IMR-90 (cell line): ENCODE results near the gene LRRFIP1. TPM values are rescaled to one million over a fixed set of nuclear protein-coding genes. Genes with fewer than 3 reads are reported as not detected.
A peak's percentile ranks its signal among the peaks of the same experiment; 100 is the strongest.

ENCODE experiments used
- ATAC-seq: fragments of 200-7000 bp; cut with Tn5 transposase; 2 replicates; pipeline ENCODE4 v1.9.1; 2020; ENCODE audit warnings: low read depth, mild to moderate bottlenecking, moderate library complexity
- BruUV-seq: library from RNA; stranded (reverse); fragments of 400-500 nt; replicated peaks from 2 replicates; lab custom pipeline; 2021; lab: Mats Ljungman, UMichigan
- CTCF ChIA-PET: fragments of 300-600 bp; formaldehyde crosslinking; extraction: SDS; loops from one replicate; lab custom pipeline; 2021; ENCODE audit warnings: antibody characterized with exemption; lab: Yijun Ruan, JAX
- POLR2A ChIA-PET: fragments of 300-600 bp; sonication (Branson Sonifier 250); formaldehyde crosslinking; loops from one replicate; lab custom pipeline; 2022; ENCODE audit warnings: antibody characterized with exemption; ENCODE audit not compliant: unreplicated experiment; lab: Charles Lee
- DNase-seq: peaks from one replicate; pipeline ENCODE4 v3.0.0; 2013
- H2AFZ ChIP-seq: replicated peaks from 2 replicates; pipeline ENCODE3; 2013; ENCODE audit warnings: low read length, mild to moderate bottlenecking; ENCODE audit not compliant: poor library complexity
- H2AK5ac ChIP-seq: 2 replicates; pipeline ENCODE4 v1.6.1; 2013; ENCODE audit warnings: low read depth, low read length, inconsistent platforms
- H2AK9ac ChIP-seq: replicated peaks from 2 replicates; pipeline ENCODE3; 2013; ENCODE audit warnings: mild to moderate bottlenecking, low read depth, low read length, moderate library complexity; ENCODE audit not compliant: poor library complexity
- H2BK120ac ChIP-seq: 2 replicates; pipeline ENCODE4 v1.6.1; 2013; ENCODE audit warnings: low read depth, low read length, inconsistent platforms
- H2BK15ac ChIP-seq: 3 replicates; pipeline ENCODE4 v1.6.1; 2013; ENCODE audit warnings: low read depth, low read length, inconsistent platforms
- H2BK20ac ChIP-seq: 2 replicates; pipeline ENCODE4 v1.6.1; 2013; ENCODE audit warnings: low read depth, mild to moderate bottlenecking, inconsistent platforms, low read length, moderate library complexity
- H2BK5ac ChIP-seq: 2 replicates; pipeline ENCODE4 v1.6.1; 2013; ENCODE audit warnings: mild to moderate bottlenecking, low read depth, low read length, inconsistent platforms; ENCODE audit not compliant: poor library complexity, severe bottlenecking
- H3K14ac ChIP-seq: replicated peaks from 2 replicates; pipeline ENCODE4 v1.6.1; 2013; ENCODE audit warnings: low read depth, low read length, inconsistent platforms
- H3K18ac ChIP-seq: 2 replicates; pipeline ENCODE4 v1.6.1; 2013; ENCODE audit warnings: low read depth, low read length, control low read depth
- H3K23ac ChIP-seq: 2 replicates; pipeline ENCODE4 v1.6.1; 2013; ENCODE audit warnings: low read depth, low read length, inconsistent platforms
- H3K27ac ChIP-seq: 2 replicates; pipeline ENCODE4 v1.5.1; 2013; ENCODE audit warnings: mild to moderate bottlenecking, control low read depth, low read length; ENCODE audit not compliant: insufficient read depth
- H3K27me3 ChIP-seq: 2 replicates; pipeline ENCODE4 v1.6.1; 2013; ENCODE audit warnings: low read length; ENCODE audit not compliant: control insufficient read depth, insufficient read depth
- H3K36me3 ChIP-seq: 2 replicates; pipeline ENCODE4 v1.6.1; 2013; ENCODE audit warnings: low read length, mixed read lengths; ENCODE audit not compliant: control insufficient read depth, insufficient read depth
- H3K4ac ChIP-seq: 2 replicates; pipeline ENCODE4 v1.6.1; 2013; ENCODE audit warnings: low read depth, low read length, inconsistent platforms
- H3K4me1 ChIP-seq: 2 replicates; pipeline ENCODE4 v1.6.1; 2013; ENCODE audit warnings: low read length, mixed read lengths; ENCODE audit not compliant: control insufficient read depth, insufficient read depth
- H3K4me2 ChIP-seq: 2 replicates; pipeline ENCODE4 v1.6.1; 2013; ENCODE audit warnings: low read depth, mild to moderate bottlenecking, control low read depth, low read length, moderate library complexity
- H3K4me3 ChIP-seq: 2 replicates; pipeline ENCODE4 v1.5.1; 2013; ENCODE audit warnings: low read depth, mild to moderate bottlenecking, control low read depth, low read length, moderate library complexity; ENCODE audit not compliant: insufficient read depth
- H3K56ac ChIP-seq: 2 replicates; pipeline ENCODE4 v1.6.1; 2013; ENCODE audit warnings: low read length, inconsistent platforms; ENCODE audit not compliant: insufficient read depth; ENCODE audit errors: extremely low read depth
- H3K79me1 ChIP-seq, 2 experiments: 2 replicates each; pipeline ENCODE4 v1.6.1; 2013; ENCODE audit warnings: low read length in 2 of 2, inconsistent platforms in 1 of 2, low read depth in 1 of 2
- H3K9ac ChIP-seq: 2 replicates; pipeline ENCODE4 v1.6.1; 2013; ENCODE audit warnings: low read depth, low read length, control low read depth
- H3K9me1 ChIP-seq: 2 replicates; pipeline ENCODE4 v1.6.1; 2013; ENCODE audit warnings: low read length, inconsistent platforms; ENCODE audit not compliant: insufficient read depth
- H3K9me3 ChIP-seq: 2 replicates; pipeline ENCODE4 v1.6.1; 2013; ENCODE audit warnings: low read length; ENCODE audit not compliant: control insufficient read depth, insufficient read depth
- H4K20me1 ChIP-seq: 2 replicates; pipeline ENCODE4 v1.6.1; 2013; ENCODE audit warnings: low read length, inconsistent platforms; ENCODE audit not compliant: insufficient read depth
- H4K5ac ChIP-seq: 2 replicates; pipeline ENCODE4 v1.6.1; 2013; ENCODE audit warnings: mild to moderate bottlenecking, low read depth, low read length, control low read depth
- H4K8ac ChIP-seq, 2 experiments: 2 replicates each; pipeline ENCODE4 v1.6.1; 2013; ENCODE audit warnings: low read depth in 2 of 2, low read length in 2 of 2, control low read depth in 1 of 2, inconsistent platforms in 1 of 2
- H4K91ac ChIP-seq: 2 replicates; pipeline ENCODE4 v1.6.1; 2013; ENCODE audit warnings: low read depth, low read length, inconsistent platforms; ENCODE audit not compliant: insufficient read depth
- CEBPB ChIP-seq: IDR thresholded peaks from 2 replicates; pipeline ENCODE4 v1.6.1; 2012; ENCODE audit warnings: low read depth, low read length, improper control_type of control experiment
- MXI1 ChIP-seq: IDR thresholded peaks from 2 replicates; pipeline ENCODE4 v1.6.1; 2012; ENCODE audit warnings: low read depth, mild to moderate bottlenecking, low read length, moderate library complexity, borderline replicate concordance
- WGBS, 2 experiments: methylation state at CpG; one replicate each; pipeline versions ENCODE4 v1.1.5 to v1.1.7; 2013; ENCODE audit warnings: missing lambda C conversion rate in 2 of 2; ENCODE audit not compliant: insufficient read length in 1 of 2; ENCODE audit errors: extremely low coverage in 2 of 2; 5-methylcytosine and 5-hydroxymethylcytosine counted together
- dilution Hi-C: fragments of 300-500 bp; cut with HindIII; formaldehyde crosslinking; loops from one replicate; pipeline ENCODE4 v1.14.3; 2018; ENCODE audit warnings: low sequenced_read_pairs; ENCODE audit not compliant: unreplicated experiment
- in situ Hi-C: fragments of 300-500 bp; cut with MboI; formaldehyde crosslinking; loops from 3 replicates; pipeline ENCODE4 v1.14.3; 2019; ENCODE audit warnings: low sequenced_read_pairs, inconsistent platforms, mixed read lengths
- intact Hi-C: fragments of 100-400 bp; cut with micrococcal nuclease; formaldehyde crosslinking; loops from 2 replicates; pipeline ENCODE4 v1.10.0; 2022
- polyA plus RNA-seq, 3 experiments: library from polyadenylated mRNA; depleted of rRNA; stranded (reverse); fragments of >200 nt; gene quantifications; 2 replicates each; pipeline ENCODE4 v1.2.3, GENCODE V29; 2012; ENCODE audit warnings: low replicate concordance in 1 of 3
- total RNA-seq: library from RNA; depleted of rRNA; stranded (reverse); fragments of >200 nt; gene quantifications from 2 replicates; pipeline ENCODE4 v1.2.3, GENCODE V29; 2012

The LRRFIP1 gene
- total and polyA plus RNA-seq, 2 of the 4 experiments (the other 2 are of a cell fraction) = 52.2 to 54.4 TPM

- Histone ChIP-seq H3K79me1 (peaks cover 26 to 55% of the 10 kb centered on the region in 2 experiments), H3K9me3 (no peaks in the 10 kb centered on the region), H2AK9ac (peak overlapping the region; percentile 82), H4K5ac (no peak overlapping the region), H3K27ac (peak overlapping the region; percentile 54; the same call in 1 of the 2 replicates), H3K4me1 (peaks cover 23% of the 10 kb centered on the region), H2AFZ (no peak overlapping the region), H3K18ac (peak overlapping the region; percentile 43; the same call in 1 of the 2 replicates), H3K27me3 (no peaks in the 10 kb centered on the region), H2BK5ac (peak overlapping the region; percentile 75), H3K56ac (no peak overlapping the region), H3K4me3 (no peak overlapping the region), H2BK20ac (peak overlapping the region; percentile 54; the same call in 1 of the 2 replicates), H4K8ac (peak overlapping the region in 1 of 2 experiments; percentile 41; a peak in 2 of 4 replicates), H3K4me2 (no peak overlapping the region), H2AK5ac (peak overlapping the region; percentile 97), H3K4ac (peak overlapping the region; percentile 63), H2BK15ac (peak overlapping the region; percentile 70; the same call in 2 of the 3 replicates), H4K91ac (peak overlapping the region; percentile 48), H3K9me1 (peaks cover 18% of the 10 kb centered on the region), H3K14ac (peak overlapping the region; percentile 18; the same call in 1 of the 2 replicates), H3K9ac (no peak overlapping the region), H2BK120ac (peak overlapping the region; percentile 42; the same call in 1 of the 2 replicates), H3K36me3 (peaks cover 16% of the 10 kb centered on the region), H4K20me1 (peaks cover 9% of the 10 kb centered on the region), H3K23ac (peak overlapping the region; percentile 31)
- DNase-seq (no peak), ATAC-seq (no peak)
- CTCF ChIA-PET = interaction anchor here (1.0 to 1.6 kb wide), 2 partner anchors 10 to 21 kb away, joined by 3 read pairs; no protein-coding TSS in a partner anchor
- intact Hi-C loops (no loop called here), dilution Hi-C loops (no loop called here), in situ Hi-C loops (no loop called here)
- POLR2A ChIA-PET = no interaction called here
- TF ChIP-seq MXI1 (no peak), CEBPB (peak; percentile 59; the same call in 1 of the 2 replicates)
- BruUV-seq = no TSS peak
- WGBS, 2 experiments = 93% methylated on average over 3 of the region's 8 CpGs; no CpG with 5 or more reads in 1 of the 2 experiments
These were observed 138.5 kb downstream of the LRRFIP1 start for GRCh38 chr2:237765875-237766274.
